Neural cell (in vitro differentiated cells): Measurements from ENCODE around the gene C5. TPM values are rescaled to one million over a fixed set of nuclear protein-coding genes. Genes with fewer than 3 reads are reported as not detected.

Experiments used
- H2AFZ ChIP-seq: fragments of 200-600, 300-800 bp; sonication (generic), shearing (Covaris generic); 2 replicates; pipeline ENCODE4 v1.6.0; 2014; ENCODE audit warnings: low read depth, mild to moderate bottlenecking, antibody characterized with exemption, low read length, moderate library complexity
- H3F3A ChIP-seq: fragments of 200-600 bp; shearing (Covaris generic); 2 replicates; pipeline ENCODE4 v1.6.1; 2016; ENCODE audit warnings: mild to moderate bottlenecking, moderate library complexity, mixed read lengths, antibody characterized with exemption, low read length; ENCODE audit not compliant: insufficient read depth, poor library complexity, severe bottlenecking
- H3K27ac ChIP-seq: fragments of 200-600, 300-800 bp; sonication (generic), shearing (Covaris generic); 2 replicates; pipeline ENCODE4 v1.5.1; 2014; ENCODE audit warnings: mild to moderate bottlenecking, low read length, moderate library complexity
- H3K27me3 ChIP-seq: fragments of 300-800, 200-600 bp; sonication (generic), shearing (Covaris generic); 2 replicates; pipeline ENCODE4 v1.6.0; 2014; ENCODE audit warnings: mild to moderate bottlenecking, low read depth, low read length, moderate library complexity; ENCODE audit not compliant: insufficient read depth
- H3K36me3 ChIP-seq: fragments of 300-800, 200-600 bp; sonication (generic), shearing (Covaris generic); 2 replicates; pipeline ENCODE4 v1.5.1; 2014; ENCODE audit warnings: mild to moderate bottlenecking, antibody characterized with exemption, low read length, moderate library complexity; ENCODE audit not compliant: insufficient read depth
- H3K4me2 ChIP-seq: fragments of 300-800, 200-600 bp; sonication (generic), shearing (Covaris generic); 2 replicates; pipeline ENCODE4 v1.6.0; 2014; ENCODE audit warnings: mild to moderate bottlenecking, low read length
- H3K4me3 ChIP-seq: fragments of 300-800, 200-600 bp; sonication (generic), shearing (Covaris generic); 2 replicates; pipeline ENCODE4 v1.5.1; 2014; ENCODE audit warnings: mild to moderate bottlenecking, low read length, moderate library complexity
- H3K79me2 ChIP-seq: fragments of 200-600 bp; shearing (Covaris generic); replicated peaks from 2 replicates; pipeline ENCODE4 v1.6.0; 2014; ENCODE audit warnings: mild to moderate bottlenecking, low read length, moderate library complexity; ENCODE audit not compliant: insufficient read depth
- H3K9ac ChIP-seq: fragments of 300-800, 200-600 bp; sonication (generic), shearing (Covaris generic); 2 replicates; pipeline ENCODE4 v1.6.1; 2016; ENCODE audit warnings: mild to moderate bottlenecking, low read length, mixed read lengths
- H3K9me2 ChIP-seq: fragments of 200-600 bp; shearing (Covaris generic); 2 replicates; pipeline ENCODE4 v1.6.1; 2016; ENCODE audit warnings: mild to moderate bottlenecking, low read length, mixed read lengths; ENCODE audit not compliant: insufficient read depth
- H3K9me3 ChIP-seq: fragments of 200-600, 300-800 bp; sonication (generic), shearing (Covaris generic); 2 replicates; pipeline ENCODE4 v1.6.1; 2016; ENCODE audit warnings: mild to moderate bottlenecking, mixed run types, low read length, moderate library complexity, mixed read lengths
- H4K20me1 ChIP-seq: fragments of 200-600 bp; shearing (Covaris generic); 2 replicates; pipeline ENCODE4 v1.6.1; 2016; ENCODE audit warnings: mild to moderate bottlenecking, mixed run types; ENCODE audit not compliant: insufficient read depth
- CTCF ChIP-seq: fragments of 450-650 bp; IDR thresholded peaks from 2 replicates; pipeline ENCODE4 v1.5.1; 2014; ENCODE audit warnings: antibody characterized with exemption, mild to moderate bottlenecking, moderate library complexity; ENCODE audit not compliant: poor library complexity, severe bottlenecking
- EP300 ChIP-seq: fragments of 450-650 bp; conservative IDR thresholded peaks from 2 replicates; pipeline ENCODE4 v1.6.1; 2014; ENCODE audit warnings: antibody characterized with exemption, mild to moderate bottlenecking, moderate library complexity; ENCODE audit not compliant: poor library complexity, severe bottlenecking
- EZH2 ChIP-seq: fragments of 200-600, 300-800 bp; shearing (Covaris generic), sonication (generic); IDR thresholded peaks from 2 replicates; pipeline ENCODE4 v1.6.1; 2014; ENCODE audit warnings: antibody characterized with exemption, low read length, borderline replicate concordance, mild to moderate bottlenecking; ENCODE audit not compliant: insufficient read depth, poor library complexity, severe bottlenecking
- MXI1 ChIP-seq: fragments of 450-650 bp; conservative IDR thresholded peaks from 2 replicates; pipeline ENCODE4 v1.6.1; 2014; ENCODE audit warnings: antibody characterized with exemption, mild to moderate bottlenecking; ENCODE audit not compliant: poor library complexity, severe bottlenecking
- POLR2AphosphoS5 ChIP-seq: IDR thresholded peaks from 2 replicates; pipeline ENCODE4 v1.6.1; 2012
- RAD21 ChIP-seq: fragments of 450-650 bp; conservative IDR thresholded peaks from 2 replicates; pipeline ENCODE4 v1.6.1; 2014; ENCODE audit warnings: antibody characterized with exemption, mild to moderate bottlenecking, moderate library complexity
- REST ChIP-seq: IDR thresholded peaks from 2 replicates; pipeline ENCODE4 v1.6.1; 2012; ENCODE audit warnings: borderline replicate concordance
- SMC3 ChIP-seq: fragments of 450-650 bp; conservative IDR thresholded peaks from 2 replicates; pipeline ENCODE4 v1.6.1; 2014; ENCODE audit warnings: antibody characterized with exemption, mild to moderate bottlenecking, moderate library complexity; ENCODE audit not compliant: poor library complexity
- TAF1 ChIP-seq: IDR thresholded peaks from 2 replicates; pipeline ENCODE4 v1.6.1; 2012; ENCODE audit warnings: low read depth
- polyA plus RNA-seq: library from polyadenylated mRNA; depleted of rRNA; stranded (reverse); fragments of >200 nt; gene quantifications from 2 replicates; pipeline ENCODE4 v1.2.3, GENCODE V29; 2014

C5 gene
- polyA plus RNA-seq, 1 donor from 2014 or later = 3.8 TPM

GRCh38 chr9:120929229-120929791, 120.8 kb downstream of the C5 start:
- Histone ChIP-seq H3K27me3 (peaks cover 15% of the 10 kb centered on the region), H4K20me1 (no peaks in the 10 kb centered on the region), H2AFZ (no peak overlapping the region), H3K27ac (no peak overlapping the region), H3K79me2 (no peaks in the 10 kb centered on the region), H3K9me3 (no peaks in the 10 kb centered on the region), H3F3A (no peaks in the 10 kb centered on the region), H3K36me3 (no peaks in the 10 kb centered on the region), H3K4me2 (no peak overlapping the region), H3K4me3 (peak overlapping the region; percentile 62), H3K9me2 (no peaks in the 10 kb centered on the region), H3K9ac (peak overlapping the region; percentile 49)
- no peak for TF ChIP-seq POLR2AphosphoS5
- no peak for TF ChIP-seq SMC3
- TF ChIP-seq CTCF = no peak
- no peak for TF ChIP-seq REST
- TF ChIP-seq EP300 = no peak

GRCh38 chr9:120928483-120929228, 121.4 kb downstream of the C5 start:
- Histone ChIP-seq H3K9ac (peak overlapping the region; percentile 49), H2AFZ (no peak overlapping the region), H3K4me2 (no peak overlapping the region), H3K27ac (no peak overlapping the region), H3K27me3 (peaks cover 15% of the 10 kb centered on the region), H4K20me1 (no peaks in the 10 kb centered on the region), H3K4me3 (peak overlapping the region; percentile 62), H3K9me2 (no peaks in the 10 kb centered on the region), H3K9me3 (no peaks in the 10 kb centered on the region), H3K79me2 (no peaks in the 10 kb centered on the region), H3F3A (no peaks in the 10 kb centered on the region), H3K36me3 (no peaks in the 10 kb centered on the region)
- TF ChIP-seq CTCF (no peak), REST (no peak), POLR2AphosphoS5 (no peak), SMC3 (no peak), TAF1 (no peak), EZH2 (no peak), RAD21 (no peak), MXI1 (no peak)
